Raji (cell line): ENCODE measurements around the gene SLCO3A1.

Experiments
- POLR2A ChIP-seq: IDR thresholded peaks from 2 replicates; pipeline ENCODE4 v1.6.1; 2011; ENCODE audit warnings: low read depth, low read length, control low read depth; ENCODE audit not compliant: insufficient read depth

Gene SLCO3A1

GRCh38 chr15:92019706-92020105 is 166.2 kb downstream of the SLCO3A1 start:
- TF ChIP-seq POLR2A: no peak

- TF ChIP-seq POLR2A: no peak
These were observed 166.7 kb downstream of the SLCO3A1 start for GRCh38 chr15:92020207-92020606.

- no peak for TF ChIP-seq POLR2A
These were observed 167.3 kb downstream of the SLCO3A1 start for GRCh38 chr15:92020804-92021203.

GRCh38 chr15:92021792-92022191 is 168.3 kb downstream of the SLCO3A1 start:
- no peak for TF ChIP-seq POLR2A

- TF ChIP-seq POLR2A: no peak
These were observed 170.5 kb downstream of the SLCO3A1 start for GRCh38 chr15:92023965-92024364.

GRCh38 chr15:92025706-92026270 is 172.3 kb downstream of the SLCO3A1 start:
- no peak for TF ChIP-seq POLR2A

- no peak for TF ChIP-seq POLR2A
These were observed 174.8 kb downstream of the SLCO3A1 start for GRCh38 chr15:92028389-92028724.

GRCh38 chr15:92029767-92030166 is 176.3 kb downstream of the SLCO3A1 start:
- no peak for TF ChIP-seq POLR2A

- TF ChIP-seq POLR2A: no peak
These were observed 179.8 kb downstream of the SLCO3A1 start for GRCh38 chr15:92033314-92033713.

- TF ChIP-seq POLR2A: no peak
These were observed 180.2 kb downstream of the SLCO3A1 start for GRCh38 chr15:92033723-92034122.

GRCh38 chr15:92034227-92034626 is 180.7 kb downstream of the SLCO3A1 start:
- no peak for TF ChIP-seq POLR2A

- TF ChIP-seq POLR2A: no peak
These were observed 182.0 kb downstream of the SLCO3A1 start for GRCh38 chr15:92035551-92035950.

GRCh38 chr15:92035961-92036360 is 182.5 kb downstream of the SLCO3A1 start:
- no peak for TF ChIP-seq POLR2A

GRCh38 chr15:92037491-92037890 is 184.0 kb downstream of the SLCO3A1 start:
- TF ChIP-seq POLR2A: no peak

GRCh38 chr15:92040350-92040749 is 186.8 kb downstream of the SLCO3A1 start:
- TF ChIP-seq POLR2A: no peak

GRCh38 chr15:92041371-92041770 is 187.9 kb downstream of the SLCO3A1 start:
- no peak for TF ChIP-seq POLR2A

- no peak for TF ChIP-seq POLR2A
These were observed 189.8 kb downstream of the SLCO3A1 start for GRCh38 chr15:92043283-92043682.
